ES-I3 (cell line): Measurements from ENCODE around the gene GPBAR1.

Experiments
- H3K36me3 ChIP-seq: 2 replicates; pipeline ENCODE4 v1.6.1; 2013; ENCODE audit warnings: mild to moderate bottlenecking, low read length, control low read depth, moderate library complexity; ENCODE audit not compliant: insufficient read depth
- H3K4me1 ChIP-seq: 2 replicates; pipeline ENCODE4 v1.6.1; 2013; ENCODE audit warnings: mild to moderate bottlenecking, control low read depth, low read length; ENCODE audit not compliant: insufficient read depth
- H3K9ac ChIP-seq: 2 replicates; pipeline ENCODE4 v1.6.1; 2013; ENCODE audit warnings: low read depth, mild to moderate bottlenecking, low read length, moderate library complexity
- H3K9me3 ChIP-seq: 2 replicates; pipeline ENCODE4 v1.6.1; 2013; ENCODE audit warnings: mild to moderate bottlenecking, low read length, moderate library complexity; ENCODE audit not compliant: control insufficient read depth, insufficient read depth

GPBAR1 gene

DNA sequence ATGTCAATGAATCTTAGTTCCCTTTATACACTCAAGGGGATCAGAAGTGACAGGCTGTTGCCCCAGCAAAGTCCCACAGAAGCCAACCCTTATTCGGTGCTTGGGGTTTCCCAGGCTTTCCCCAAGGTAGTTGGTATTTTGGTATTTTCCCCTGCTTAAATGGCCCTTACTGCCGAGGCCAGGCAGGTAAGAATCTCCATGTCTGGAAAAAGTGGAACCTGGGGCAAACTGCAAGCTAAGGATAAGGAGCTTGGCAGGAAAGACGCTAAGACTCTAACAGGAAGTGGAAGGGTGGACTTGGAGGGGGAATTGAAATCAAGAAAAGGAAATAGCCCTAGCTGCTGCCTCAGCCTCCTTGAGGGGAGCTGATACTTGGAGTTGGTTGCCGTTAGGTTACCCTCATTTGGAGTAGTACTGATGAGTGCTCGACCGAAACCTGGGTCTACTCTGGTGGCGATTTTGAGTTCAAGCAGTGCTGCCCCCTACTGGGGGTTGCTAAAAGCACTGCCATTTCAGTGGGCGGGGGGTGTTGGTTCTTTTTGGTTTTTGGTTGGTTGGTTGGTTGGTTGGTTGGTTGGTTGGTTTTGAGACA, 3.3 kb upstream of the GPBAR1 start:
- H3K36me3 ChIP-seq, result peaks cover 20% of the 10 kb centered on the region

DNA sequence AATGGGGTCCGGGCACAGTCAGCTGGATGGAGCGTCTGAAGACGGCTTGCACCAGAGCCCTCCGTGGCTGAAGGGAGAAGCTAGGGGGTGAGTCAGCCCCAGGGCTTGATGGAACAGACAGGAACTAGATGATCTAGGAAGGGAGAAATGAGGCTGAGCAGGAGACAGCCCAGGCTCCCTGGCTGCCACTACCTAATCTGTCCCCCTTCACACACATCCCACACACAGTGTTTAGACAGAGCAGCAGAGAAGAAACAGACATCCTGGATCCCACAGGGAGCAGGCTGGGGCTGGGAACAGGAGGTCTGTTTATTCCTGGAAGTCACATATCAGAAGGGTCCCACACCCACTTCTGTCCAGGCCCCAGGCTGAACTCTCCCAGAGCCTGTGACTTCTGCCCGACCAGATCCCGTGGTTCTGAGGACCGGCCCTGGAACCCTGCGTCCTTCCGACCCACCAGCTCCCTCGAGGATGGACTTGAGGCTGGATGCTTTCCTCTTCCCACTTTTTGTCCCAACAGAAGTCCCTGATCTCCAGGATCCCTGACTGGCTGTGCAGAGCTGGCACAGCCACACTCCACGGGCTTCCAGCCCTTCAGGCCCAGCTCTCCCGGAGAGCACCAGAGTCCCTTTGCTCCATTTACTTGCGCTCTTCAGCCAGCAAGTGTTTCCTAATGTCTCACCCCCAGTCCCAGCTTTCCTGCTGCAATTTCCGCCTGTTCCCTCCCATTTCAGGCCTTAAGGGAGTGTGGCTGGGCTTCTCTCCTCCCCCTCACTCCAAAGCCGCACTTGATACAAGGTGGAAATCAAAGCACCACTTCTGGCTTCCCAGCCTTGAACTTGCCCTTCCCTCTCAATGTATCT, 1.5 kb upstream of the GPBAR1 start:
- Histone ChIP-seq H3K9me3 (no peaks in the 10 kb centered on the region), H3K4me1 (peaks cover 23% of the 10 kb centered on the region; the same call in 1 of the 2 replicates), H3K36me3 (peaks cover 6% of the 10 kb centered on the region), H3K9ac (no peak overlapping the region)

More for the DNA sequence above, 3.3 kb upstream of the GPBAR1 start:
- peaks cover 23% of the 10 kb centered on the region; the same call in 1 of the 2 replicates for H3K4me1 ChIP-seq
- H3K9me3 ChIP-seq, result no peaks in the 10 kb centered on the region
- no peak overlapping the region for H3K9ac ChIP-seq

DNA sequence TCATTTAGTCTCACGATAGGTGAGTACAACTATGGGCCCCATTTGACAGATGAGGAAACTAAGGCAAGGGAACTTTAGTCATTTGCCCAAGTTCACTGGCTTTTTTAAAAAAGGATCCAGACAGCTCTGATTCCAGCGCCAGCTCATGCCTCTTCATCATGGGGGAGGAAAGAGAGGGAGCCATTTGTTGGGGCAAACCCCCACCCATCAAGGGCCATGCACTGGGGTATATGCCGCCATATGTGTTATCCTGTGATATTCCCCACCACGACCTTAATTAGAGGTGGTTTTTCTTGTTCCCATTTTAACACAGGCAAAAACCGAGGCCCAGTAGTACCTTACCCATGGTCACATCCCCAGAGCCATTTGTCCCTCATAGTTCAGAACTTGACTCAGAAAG, 649 bp upstream of the GPBAR1 start:
- H3K36me3 ChIP-seq, result peaks cover 9% of the 10 kb centered on the region
- no peak overlapping the region for H3K9ac ChIP-seq
- peaks cover 23% of the 10 kb centered on the region; the same call in 1 of the 2 replicates for H3K4me1 ChIP-seq
- no peaks in the 10 kb centered on the region for H3K9me3 ChIP-seq

DNA sequence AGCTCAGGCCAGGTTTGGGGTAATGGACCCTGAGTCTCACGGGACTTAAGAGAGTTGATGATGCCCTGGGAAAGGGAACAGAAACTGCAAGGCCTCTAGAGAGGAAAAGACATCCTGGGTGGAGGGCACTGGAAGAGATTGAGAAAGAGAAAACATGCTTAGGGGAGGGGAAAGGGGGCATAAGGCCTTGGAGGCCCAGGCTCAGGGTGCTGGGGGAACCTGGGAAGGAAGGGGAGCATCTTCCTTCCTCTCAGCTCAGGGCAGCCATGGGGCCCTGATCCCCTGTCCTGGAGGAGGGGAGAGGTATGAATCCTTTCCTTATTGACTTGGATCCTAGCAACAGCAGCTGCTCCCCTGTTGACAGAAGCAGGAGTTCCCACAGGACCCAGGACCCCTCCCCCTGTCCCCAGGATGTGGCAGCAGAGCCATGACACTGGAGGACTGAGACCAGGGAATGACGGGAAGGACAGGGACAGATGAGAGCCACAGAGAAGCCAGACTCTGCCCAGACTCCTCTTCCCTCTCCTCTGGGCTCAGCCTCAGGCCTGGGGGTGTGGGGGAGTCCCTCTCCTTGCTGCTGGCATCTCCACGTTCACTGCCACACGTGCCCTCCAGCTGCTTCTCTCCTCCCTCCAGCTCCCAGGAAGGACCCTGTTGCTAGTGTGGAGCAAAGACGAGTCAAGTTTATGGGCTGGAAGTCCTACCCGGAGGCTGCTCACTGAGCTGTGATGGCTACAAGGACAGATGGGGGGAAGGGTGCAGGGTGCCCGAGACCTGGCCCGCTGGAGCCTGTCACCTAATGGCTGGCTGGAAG, 815 bp downstream of the GPBAR1 start:
- Histone ChIP-seq H3K36me3 (peaks cover 6% of the 10 kb centered on the region), H3K9me3 (no peaks in the 10 kb centered on the region)

DNA sequence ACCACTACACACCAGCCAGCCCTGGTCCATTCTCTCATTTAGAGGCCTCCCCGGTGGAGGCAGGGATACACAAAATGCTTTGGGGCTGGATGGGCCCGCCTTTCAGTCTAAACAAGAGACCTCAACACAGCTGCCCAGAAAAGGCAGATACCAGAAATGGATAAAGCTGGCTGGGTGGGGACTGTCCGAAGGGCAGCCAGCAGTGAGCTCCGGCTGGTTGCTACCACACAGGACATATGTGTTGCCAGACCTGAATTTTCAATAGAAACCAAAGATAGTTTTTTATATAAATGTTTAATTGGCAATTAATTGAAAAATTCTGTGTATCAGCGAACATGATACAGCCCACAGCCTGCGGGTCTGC, 1.4 kb downstream of the GPBAR1 start:
- H3K36me3 ChIP-seq, result peaks cover 6% of the 10 kb centered on the region
- no peaks in the 10 kb centered on the region for H3K9me3 ChIP-seq
- H3K9ac ChIP-seq, result no peak overlapping the region
- H3K4me1 ChIP-seq, result peaks cover 23% of the 10 kb centered on the region; the same call in 1 of the 2 replicates

More for the DNA sequence above, 815 bp downstream of the GPBAR1 start:
- Histone ChIP-seq H3K9ac (no peak overlapping the region), H3K4me1 (peaks cover 23% of the 10 kb centered on the region; the same call in 1 of the 2 replicates)

DNA sequence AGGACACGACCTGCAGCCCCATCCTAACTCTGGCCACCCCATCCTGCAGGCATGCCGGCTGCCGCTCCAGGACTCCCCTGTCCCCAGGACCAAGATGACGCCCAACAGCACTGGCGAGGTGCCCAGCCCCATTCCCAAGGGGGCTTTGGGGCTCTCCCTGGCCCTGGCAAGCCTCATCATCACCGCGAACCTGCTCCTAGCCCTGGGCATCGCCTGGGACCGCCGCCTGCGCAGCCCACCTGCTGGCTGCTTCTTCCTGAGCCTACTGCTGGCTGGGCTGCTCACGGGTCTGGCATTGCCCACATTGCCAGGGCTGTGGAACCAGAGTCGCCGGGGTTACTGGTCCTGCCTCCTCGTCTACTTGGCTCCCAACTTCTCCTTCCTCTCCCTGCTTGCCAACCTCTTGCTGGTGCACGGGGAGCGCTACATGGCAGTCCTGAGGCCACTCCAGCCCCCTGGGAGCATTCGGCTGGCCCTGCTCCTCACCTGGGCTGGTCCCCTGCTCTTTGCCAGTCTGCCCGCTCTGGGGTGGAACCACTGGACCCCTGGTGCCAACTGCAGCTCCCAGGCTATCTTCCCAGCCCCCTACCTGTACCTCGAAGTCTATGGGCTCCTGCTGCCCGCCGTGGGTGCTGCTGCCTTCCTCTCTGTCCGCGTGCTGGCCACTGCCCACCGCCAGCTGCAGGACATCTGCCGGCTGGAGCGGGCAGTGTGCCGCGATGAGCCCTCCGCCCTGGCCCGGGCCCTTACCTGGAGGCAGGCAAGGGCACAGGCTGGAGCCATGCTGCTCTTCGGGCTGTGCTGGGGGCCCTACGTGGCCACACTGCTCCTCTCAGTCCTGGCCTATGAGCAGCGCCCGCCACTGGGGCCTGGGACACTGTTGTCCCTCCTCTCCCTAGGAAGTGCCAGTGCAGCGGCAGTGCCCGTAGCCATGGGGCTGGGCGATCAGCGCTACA, 2.1 kb downstream of the GPBAR1 start:
- Histone ChIP-seq H3K9ac (no peak overlapping the region), H3K4me1 (peaks cover 23% of the 10 kb centered on the region; the same call in 1 of the 2 replicates), H3K9me3 (no peaks in the 10 kb centered on the region), H3K36me3 (peaks cover 6% of the 10 kb centered on the region)

DNA sequence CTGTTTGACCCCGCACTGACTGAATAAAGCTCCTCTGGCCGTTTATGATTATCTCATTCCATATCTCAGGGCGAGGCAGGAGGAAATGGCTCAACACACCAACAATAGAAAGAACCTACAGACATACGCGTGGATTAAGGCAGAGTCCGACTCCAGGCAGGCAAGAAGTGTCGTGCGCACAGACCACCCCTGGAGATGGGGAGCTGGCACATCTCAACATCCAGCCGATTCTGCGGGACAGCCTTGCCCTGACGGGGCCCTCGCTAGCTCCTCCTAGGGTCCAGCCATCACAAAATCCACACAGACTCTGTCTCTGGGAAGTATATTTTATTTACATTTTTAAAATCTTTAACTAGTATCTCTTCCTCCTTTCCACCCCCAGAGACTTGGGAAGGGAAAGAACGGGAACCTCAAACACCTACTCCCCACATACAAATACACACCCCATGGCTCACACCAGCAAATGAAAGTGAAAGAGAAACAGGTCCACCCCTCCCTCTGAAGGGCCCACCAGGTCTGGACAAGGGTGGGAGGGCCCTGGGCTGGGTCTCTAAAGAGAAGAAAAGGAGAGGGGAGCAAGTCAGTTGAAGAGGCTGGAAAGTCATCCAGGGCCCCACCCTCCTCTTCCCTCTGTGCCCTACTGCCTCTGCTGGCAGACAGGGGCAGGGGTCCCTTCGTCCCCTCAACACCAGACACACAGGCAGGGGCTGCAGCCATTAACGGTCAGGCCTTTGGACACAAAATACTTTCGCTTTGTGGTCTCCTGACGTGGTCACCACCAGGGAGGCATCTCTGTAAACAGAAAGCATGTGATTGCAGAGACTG, 3.2 kb downstream of the GPBAR1 start:
- Histone ChIP-seq H3K9ac (no peak overlapping the region), H3K4me1 (peaks cover 19% of the 10 kb centered on the region; the same call in 1 of the 2 replicates), H3K36me3 (peaks cover 6% of the 10 kb centered on the region), H3K9me3 (no peaks in the 10 kb centered on the region)

DNA sequence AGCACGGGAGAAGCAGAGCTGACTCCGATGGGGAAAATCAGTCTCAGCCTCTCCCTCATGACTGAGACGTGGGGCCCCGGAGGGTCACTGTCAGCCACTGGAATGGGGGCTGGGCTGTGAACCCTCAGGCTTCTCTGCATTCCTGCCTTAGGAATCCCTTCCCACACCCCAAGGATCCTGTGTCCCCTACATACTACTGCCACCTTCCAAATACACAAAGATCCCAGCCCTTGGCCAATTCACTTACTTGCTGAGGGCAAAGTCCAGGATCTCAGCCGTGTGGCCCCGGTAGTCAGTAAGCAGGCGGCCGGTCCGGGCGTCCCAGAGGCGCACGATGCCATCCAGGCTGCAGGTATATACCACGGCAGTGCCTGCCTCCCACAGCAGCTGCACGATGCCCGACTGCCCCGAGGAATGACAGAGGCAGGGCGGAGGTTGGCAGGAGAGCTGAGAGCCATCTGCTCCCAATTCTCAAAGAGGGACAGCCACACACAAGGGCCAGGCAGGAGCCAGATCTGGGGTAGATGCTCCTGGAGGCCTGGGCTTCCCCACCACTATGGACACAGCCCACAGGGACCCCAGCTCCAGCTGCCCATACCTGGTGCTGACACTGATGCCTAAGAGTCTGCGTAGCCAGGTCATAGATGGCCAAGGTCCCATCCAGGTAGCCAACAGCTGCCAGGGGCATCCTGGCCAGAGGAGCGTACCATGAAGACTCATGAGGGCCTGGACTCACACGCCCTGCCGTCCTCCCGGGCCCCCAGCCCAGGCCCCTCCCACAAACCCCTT, 4.2 kb downstream of the GPBAR1 start:
- Histone ChIP-seq H3K4me1 (peaks cover 11% of the 10 kb centered on the region; the same call in 1 of the 2 replicates), H3K9ac (no peak overlapping the region), H3K36me3 (peaks cover 6% of the 10 kb centered on the region), H3K9me3 (no peaks in the 10 kb centered on the region)

DNA sequence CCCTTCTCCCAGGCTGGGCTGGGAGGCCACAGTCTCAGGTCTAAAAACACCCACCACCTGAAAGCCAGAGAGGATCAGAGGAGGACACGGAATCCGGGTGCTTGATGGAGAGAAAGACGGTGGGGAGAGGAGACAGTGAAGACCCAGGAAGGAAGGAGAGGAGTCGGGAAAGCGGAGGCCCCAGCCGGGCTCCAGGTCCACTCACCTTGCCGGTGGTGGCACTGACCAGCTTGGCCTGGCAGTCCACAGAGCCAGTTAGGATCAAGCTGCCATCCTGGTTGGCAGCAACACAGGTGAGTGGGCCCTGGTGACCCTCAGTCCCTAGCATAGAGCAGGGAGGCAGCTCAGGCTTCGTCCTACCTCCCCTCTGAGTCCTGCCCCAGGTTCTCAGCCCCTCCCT, 4.8 kb downstream of the GPBAR1 start:
- H3K9ac ChIP-seq, result no peak overlapping the region
- peaks cover 6% of the 10 kb centered on the region for H3K36me3 ChIP-seq
- no peaks in the 10 kb centered on the region for H3K9me3 ChIP-seq
- peaks cover 11% of the 10 kb centered on the region; the same call in 1 of the 2 replicates for H3K4me1 ChIP-seq

DNA sequence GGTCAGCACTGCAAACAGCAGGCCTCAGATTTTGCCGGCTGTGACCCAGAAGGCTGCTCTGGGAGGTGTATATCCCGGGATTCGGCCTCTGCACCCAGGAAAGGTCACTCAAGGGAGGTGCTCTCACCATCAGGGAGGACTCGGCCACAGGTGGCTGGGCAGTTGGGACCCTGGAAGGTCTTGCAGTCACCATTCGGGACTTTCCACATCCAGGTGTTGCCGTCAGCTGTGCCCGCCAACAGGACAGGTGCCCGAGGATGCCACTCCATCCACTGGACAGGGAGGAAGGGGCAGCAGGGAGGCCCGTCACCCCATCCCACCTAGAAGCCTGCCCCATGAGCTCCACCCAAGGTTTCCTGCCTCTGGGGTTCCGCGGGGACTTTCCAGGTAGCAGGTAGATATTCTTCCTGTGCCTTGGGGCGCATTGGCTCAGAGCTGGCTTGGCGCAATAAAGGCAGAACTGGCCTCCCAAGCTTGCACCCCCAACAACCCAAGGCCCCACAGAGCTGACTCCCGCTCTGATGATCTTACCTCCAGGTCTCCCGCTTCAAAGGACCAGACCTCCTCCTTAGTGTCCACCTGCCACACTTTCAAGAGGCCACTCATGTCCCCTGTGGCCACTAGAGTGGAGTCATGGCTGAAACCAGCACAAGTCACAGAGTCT, 5.6 kb downstream of the GPBAR1 start:
- H3K9ac ChIP-seq, result no peak overlapping the region
- H3K4me1 ChIP-seq, result peaks cover 4% of the 10 kb centered on the region; the same call in 1 of the 2 replicates
- H3K36me3 ChIP-seq, result peaks cover 6% of the 10 kb centered on the region

DNA sequence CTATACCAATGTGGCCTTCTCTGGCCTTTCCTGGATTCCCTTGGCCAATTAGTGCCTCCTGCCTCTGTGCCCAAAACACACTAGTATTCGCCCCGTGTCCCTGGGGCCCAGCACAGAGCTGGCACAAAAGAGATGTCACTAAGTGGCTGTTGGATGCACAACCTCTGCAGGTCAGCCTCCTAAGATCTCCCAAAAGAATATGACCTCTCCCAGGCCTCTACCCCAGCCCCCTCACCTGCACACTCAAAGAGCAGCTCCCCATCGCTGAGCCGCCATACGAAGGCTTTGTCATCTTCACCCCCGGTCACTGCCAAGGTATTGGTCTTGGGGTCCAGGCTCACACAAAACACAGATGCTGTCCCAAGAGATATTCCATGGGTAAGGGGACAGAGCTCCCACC, 6.4 kb downstream of the GPBAR1 start:
- H3K4me1 ChIP-seq, result no peaks in the 10 kb centered on the region
- no peak overlapping the region for H3K9ac ChIP-seq
- no peaks in the 10 kb centered on the region for H3K9me3 ChIP-seq
- H3K36me3 ChIP-seq, result peaks cover 6% of the 10 kb centered on the region

More for the DNA sequence above, 5.6 kb downstream of the GPBAR1 start:
- no peaks in the 10 kb centered on the region for H3K9me3 ChIP-seq
